Endothelial cell (in vitro differentiated cells): Measurements from ENCODE around the gene THOC2. TPM values are rescaled to one million over a fixed set of nuclear protein-coding genes. Genes with fewer than 3 reads are reported as not detected.
"Not testable (repeated sequence)": the region's sequence is repeated elsewhere in the genome, so short reads cannot be mapped to it uniquely, and the experiment has no call there.

Source experiments
- DNase-seq: peaks from one replicate; pipeline ENCODE4 v3.0.0; 2021; ENCODE audit warnings: low spot score
- H3K27ac Mint-ChIP-seq: one replicate; pipeline ENCODE4 v1.8.0; 2021; ENCODE audit warnings: mixed read lengths, inconsistent platforms; ENCODE audit not compliant: unreplicated experiment
- H3K27me3 Mint-ChIP-seq: one replicate; pipeline ENCODE4 v1.8.0; 2021; ENCODE audit warnings: mild to moderate bottlenecking, moderate library complexity, mixed read lengths, inconsistent platforms; ENCODE audit not compliant: unreplicated experiment
- H3K36me3 Mint-ChIP-seq: one replicate; pipeline ENCODE4 v1.8.0; 2021; ENCODE audit warnings: mild to moderate bottlenecking, low read depth, mixed read lengths, inconsistent platforms; ENCODE audit not compliant: unreplicated experiment
- H3K4me1 Mint-ChIP-seq: one replicate; pipeline ENCODE4 v1.8.0; 2021; ENCODE audit warnings: mild to moderate bottlenecking, mixed read lengths, inconsistent platforms; ENCODE audit not compliant: unreplicated experiment
- H3K4me3 Mint-ChIP-seq: one replicate; pipeline ENCODE4 v1.8.0; 2021; ENCODE audit warnings: mild to moderate bottlenecking, mixed read lengths, inconsistent platforms; ENCODE audit not compliant: unreplicated experiment
- H3K9me3 Mint-ChIP-seq: one replicate; pipeline ENCODE4 v1.8.0; 2021; ENCODE audit warnings: mixed read lengths, inconsistent platforms; ENCODE audit not compliant: unreplicated experiment
- CTCF ChIP-seq: fragments of 200-600 bp; sonication (generic); IDR thresholded peaks from one replicate; pipeline ENCODE4 v1.5.0; 2021; ENCODE audit warnings: antibody characterized with exemption; ENCODE audit not compliant: unreplicated experiment
- long read RNA-seq: library from polyadenylated mRNA; unstranded; transcript quantifications from one replicate; pipeline ENCODE4 v2.0.0, GENCODE V29; 2020; ENCODE audit not compliant: unreplicated experiment
- total RNA-seq: library from RNA; stranded (reverse); fragmentation: NEBNext Ultra II Directional; extraction: Animal tissue kit (Norgen Biotek cat#: 25700); gene quantifications from one replicate; pipeline ENCODE4 v1.2.1, GENCODE V29; 2021; ENCODE audit not compliant: unreplicated experiment

THOC2 gene
- 94.3 TPM for total RNA-seq
- long read RNA-seq, partial matches to known transcripts: 23 of 31 reads
- long read RNA-seq, other reads (novel, unspliced or antisense): 8 of 31 reads

DNA sequence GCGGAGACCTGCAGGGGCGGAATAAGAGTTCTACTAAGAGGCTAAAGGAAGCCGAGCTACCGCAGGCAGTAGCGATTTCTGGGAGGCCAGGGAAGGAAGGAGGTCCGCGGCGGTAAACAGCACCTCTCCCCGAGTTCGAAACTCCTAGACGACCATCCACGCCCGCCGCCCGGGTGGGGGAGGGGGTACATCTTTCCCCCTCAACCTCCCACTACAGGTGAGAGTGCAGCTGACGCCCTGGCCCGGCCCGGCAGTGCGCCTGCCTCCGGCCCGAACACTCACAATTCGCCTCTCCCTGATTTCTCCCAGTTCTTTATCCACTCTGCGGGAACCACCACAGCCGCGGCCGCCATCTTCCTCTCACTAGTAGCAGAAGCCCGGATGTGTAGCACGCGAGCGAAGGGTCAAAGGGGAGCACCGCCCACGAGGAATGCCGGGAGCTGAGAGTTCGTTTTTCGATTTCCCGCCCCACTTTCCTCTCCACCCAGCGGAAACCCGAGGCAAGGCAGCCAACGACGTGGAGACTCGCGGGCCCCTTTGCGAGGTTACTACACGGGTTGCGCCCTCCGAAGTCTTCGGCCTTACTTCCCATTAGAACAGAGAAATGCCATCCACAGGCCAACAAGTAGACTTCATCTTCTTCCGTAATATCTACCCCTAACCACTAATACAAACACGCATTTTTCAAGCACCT, at the start of gene THOC2:
THOC2 (minus strand) TSS at position 383 of the 694 bp plus-strand sequence; CDS start at position 353, 30 bp downstream.
- no peaks in the 10 kb centered on the region for H3K9me3 Mint-ChIP-seq
- H3K36me3 Mint-ChIP-seq: peaks cover 11% of the 10 kb centered on the region
- H3K27me3 Mint-ChIP-seq: peaks cover 3% of the 10 kb centered on the region
- no peak for TF ChIP-seq CTCF
- peak within 1 kb of the TSS; percentile 93 for H3K27ac Mint-ChIP-seq
- peaks cover 24% of the 10 kb centered on the region for H3K4me1 Mint-ChIP-seq
- H3K4me3 Mint-ChIP-seq: peak within 1 kb of the TSS; percentile 95
- DNase-seq: peak; percentile 69

DNA sequence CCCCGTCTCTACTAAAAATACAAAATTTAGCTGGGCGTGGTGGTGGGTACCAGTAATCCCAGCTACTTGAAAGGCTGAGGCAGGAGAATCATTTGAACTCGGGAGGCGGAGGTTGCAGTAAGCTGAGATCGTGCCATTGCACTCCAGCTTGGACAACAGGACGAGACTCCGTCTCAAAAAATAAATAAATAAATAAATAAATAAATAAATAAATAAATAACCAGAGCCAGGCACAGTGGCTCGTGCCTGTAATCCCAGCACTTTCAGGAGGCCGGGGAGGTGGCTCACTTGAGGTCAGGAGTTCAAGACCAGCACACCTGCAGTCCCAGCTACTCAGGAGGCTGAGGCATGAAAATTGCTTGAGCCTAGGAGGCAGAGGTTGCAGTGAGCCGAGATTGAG, 48.9 kb upstream of the THOC2 start:
- not testable (repeated sequence) for H3K36me3 Mint-ChIP-seq, H3K4me3 Mint-ChIP-seq, H3K9me3 Mint-ChIP-seq, DNase-seq, H3K4me1 Mint-ChIP-seq, H3K27me3 Mint-ChIP-seq, H3K27ac Mint-ChIP-seq

- Mint-ChIP-seq H3K4me1 (no peaks in the 10 kb centered on the region), H3K9me3 (no peaks in the 10 kb centered on the region), H3K27ac (no peak overlapping the region), H3K36me3 (no peaks in the 10 kb centered on the region), H3K4me3 (no peak overlapping the region), H3K27me3 (no peaks in the 10 kb centered on the region)
- no peak for DNase-seq
- TF ChIP-seq CTCF: no peak
These were observed 47.1 kb upstream of the THOC2 start for GRCh38 chrX:123779908-123780396.

- no peaks in the 10 kb centered on the region for H3K36me3 Mint-ChIP-seq
- no peak for TF ChIP-seq CTCF
- no peaks in the 10 kb centered on the region for H3K27me3 Mint-ChIP-seq
- no peak overlapping the region for H3K27ac Mint-ChIP-seq
- no peaks in the 10 kb centered on the region for H3K9me3 Mint-ChIP-seq
- H3K4me3 Mint-ChIP-seq: no peak overlapping the region
- no peak for DNase-seq
- no peaks in the 10 kb centered on the region for H3K4me1 Mint-ChIP-seq
These were observed 40.6 kb upstream of the THOC2 start for GRCh38 chrX:123773258-123773988.

DNA sequence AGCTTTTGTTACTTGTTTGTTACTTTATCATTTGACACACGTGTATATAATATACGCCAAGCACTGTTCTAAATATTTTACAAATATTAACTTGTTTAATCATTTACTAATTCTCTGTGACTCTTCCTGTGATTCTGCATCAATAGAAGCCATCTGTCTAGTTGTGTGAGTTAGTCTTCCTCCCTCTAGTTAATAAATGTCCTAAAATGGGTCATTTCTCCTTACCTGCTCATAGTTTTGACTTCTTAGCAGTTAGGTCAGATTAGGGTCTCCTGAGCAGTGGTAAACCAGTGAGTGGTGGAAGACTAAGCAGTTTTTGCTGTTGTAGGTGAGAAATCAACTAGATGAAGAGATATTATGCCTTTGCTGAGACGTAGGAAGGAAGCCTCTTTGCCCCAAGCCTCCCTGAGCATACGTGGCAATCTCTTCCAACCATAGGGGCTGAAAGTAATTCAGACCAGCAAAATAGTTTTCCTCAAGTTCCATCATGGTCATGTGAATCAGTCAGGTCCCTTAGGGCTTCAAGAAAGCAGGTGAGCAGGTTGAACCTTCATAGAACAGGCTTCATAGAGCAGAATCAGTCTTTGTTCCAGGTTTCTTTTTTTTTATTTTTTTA, 38.7 kb upstream of the THOC2 start:
- no peak for TF ChIP-seq CTCF
- DNase-seq: no peak
- Mint-ChIP-seq H3K9me3 (no peaks in the 10 kb centered on the region), H3K27ac (no peak overlapping the region), H3K4me3 (no peak overlapping the region), H3K36me3 (no peaks in the 10 kb centered on the region), H3K4me1 (no peaks in the 10 kb centered on the region), H3K27me3 (no peaks in the 10 kb centered on the region)
